KMS-11 (cell line): ENCODE results near the gene HSD17B2.

Source experiments
- H2AFZ ChIP-seq: fragments of 200-600 bp; sonication (generic); 2 replicates; pipeline ENCODE4 v1.6.1; 2016; ENCODE audit warnings: antibody characterized with exemption, mixed run types, low read depth
- H3K27ac ChIP-seq: fragments of 200-600 bp; sonication (generic); 2 replicates; pipeline ENCODE4 v1.6.1; 2016; ENCODE audit warnings: mild to moderate bottlenecking, mixed run types
- H3K27me3 ChIP-seq: fragments of 200-600 bp; sonication (generic); 2 replicates; pipeline ENCODE4 v1.6.1; 2017; ENCODE audit warnings: mild to moderate bottlenecking, low read depth, mixed run types, moderate library complexity; ENCODE audit not compliant: insufficient read depth
- H3K36me3 ChIP-seq: fragments of 200-600 bp; sonication (generic); 2 replicates; pipeline ENCODE4 v1.6.1; 2017; ENCODE audit warnings: mild to moderate bottlenecking, mixed run types; ENCODE audit not compliant: insufficient read depth
- H3K4me1 ChIP-seq: fragments of 200-600 bp; sonication (generic); 2 replicates; pipeline ENCODE4 v1.6.1; 2016; ENCODE audit warnings: mild to moderate bottlenecking, low read depth, mixed run types; ENCODE audit not compliant: poor library complexity, severe bottlenecking
- H3K4me2 ChIP-seq: fragments of 200-600 bp; sonication (generic); 2 replicates; pipeline ENCODE4 v1.7.0; 2016; ENCODE audit warnings: mild to moderate bottlenecking, mixed run types
- H3K4me3 ChIP-seq: fragments of 200-600 bp; sonication (generic); IDR thresholded peaks from 2 replicates; pipeline ENCODE4 v1.6.1; 2017; ENCODE audit warnings: low read depth, low read length, mixed read lengths; ENCODE audit not compliant: insufficient read depth
- H3K79me2 ChIP-seq: fragments of 200-600 bp; sonication (generic); 2 replicates; pipeline ENCODE4 v1.6.1; 2016; ENCODE audit warnings: low read depth, mixed run types; ENCODE audit not compliant: insufficient read depth
- H3K9ac ChIP-seq: fragments of 200-600 bp; sonication (generic); 2 replicates; pipeline ENCODE4 v1.6.1; 2016; ENCODE audit warnings: mild to moderate bottlenecking, mixed run types
- H4K20me1 ChIP-seq: fragments of 200-600 bp; sonication (generic); 2 replicates; pipeline ENCODE4 v1.6.1; 2016; ENCODE audit warnings: mild to moderate bottlenecking, mixed run types; ENCODE audit not compliant: insufficient read depth
- TF ChIP-seq, protein P1 (sequence below): fragments of 200-600 bp; sonication (generic); conservative IDR thresholded peaks from 2 replicates; pipeline ENCODE4 v1.6.1; 2017; ENCODE audit warnings: low read depth, mild to moderate bottlenecking, antibody characterized with exemption, low read length, moderate library complexity, mixed read lengths

HSD17B2 gene

GRCh38 chr16:82072313-82072712, 37.3 kb downstream of the HSD17B2 start:
- H3K79me2 ChIP-seq, result no peaks in the 10 kb centered on the region
- no peak overlapping the region for H3K27ac ChIP-seq
- TF ChIP-seq, protein P1, sequence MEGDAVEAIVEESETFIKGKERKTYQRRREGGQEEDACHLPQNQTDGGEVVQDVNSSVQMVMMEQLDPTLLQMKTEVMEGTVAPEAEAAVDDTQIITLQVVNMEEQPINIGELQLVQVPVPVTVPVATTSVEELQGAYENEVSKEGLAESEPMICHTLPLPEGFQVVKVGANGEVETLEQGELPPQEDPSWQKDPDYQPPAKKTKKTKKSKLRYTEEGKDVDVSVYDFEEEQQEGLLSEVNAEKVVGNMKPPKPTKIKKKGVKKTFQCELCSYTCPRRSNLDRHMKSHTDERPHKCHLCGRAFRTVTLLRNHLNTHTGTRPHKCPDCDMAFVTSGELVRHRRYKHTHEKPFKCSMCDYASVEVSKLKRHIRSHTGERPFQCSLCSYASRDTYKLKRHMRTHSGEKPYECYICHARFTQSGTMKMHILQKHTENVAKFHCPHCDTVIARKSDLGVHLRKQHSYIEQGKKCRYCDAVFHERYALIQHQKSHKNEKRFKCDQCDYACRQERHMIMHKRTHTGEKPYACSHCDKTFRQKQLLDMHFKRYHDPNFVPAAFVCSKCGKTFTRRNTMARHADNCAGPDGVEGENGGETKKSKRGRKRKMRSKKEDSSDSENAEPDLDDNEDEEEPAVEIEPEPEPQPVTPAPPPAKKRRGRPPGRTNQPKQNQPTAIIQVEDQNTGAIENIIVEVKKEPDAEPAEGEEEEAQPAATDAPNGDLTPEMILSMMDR, result no peak
- H3K4me2 ChIP-seq, result no peak overlapping the region
- H3K4me1 ChIP-seq, result no peaks in the 10 kb centered on the region
- no peaks in the 10 kb centered on the region for H3K36me3 ChIP-seq
- no peak overlapping the region for H2AFZ ChIP-seq
- H4K20me1 ChIP-seq, result no peaks in the 10 kb centered on the region
- H3K27me3 ChIP-seq, result no peaks in the 10 kb centered on the region
- no peak overlapping the region for H3K4me3 ChIP-seq
- no peak overlapping the region for H3K9ac ChIP-seq

DNA sequence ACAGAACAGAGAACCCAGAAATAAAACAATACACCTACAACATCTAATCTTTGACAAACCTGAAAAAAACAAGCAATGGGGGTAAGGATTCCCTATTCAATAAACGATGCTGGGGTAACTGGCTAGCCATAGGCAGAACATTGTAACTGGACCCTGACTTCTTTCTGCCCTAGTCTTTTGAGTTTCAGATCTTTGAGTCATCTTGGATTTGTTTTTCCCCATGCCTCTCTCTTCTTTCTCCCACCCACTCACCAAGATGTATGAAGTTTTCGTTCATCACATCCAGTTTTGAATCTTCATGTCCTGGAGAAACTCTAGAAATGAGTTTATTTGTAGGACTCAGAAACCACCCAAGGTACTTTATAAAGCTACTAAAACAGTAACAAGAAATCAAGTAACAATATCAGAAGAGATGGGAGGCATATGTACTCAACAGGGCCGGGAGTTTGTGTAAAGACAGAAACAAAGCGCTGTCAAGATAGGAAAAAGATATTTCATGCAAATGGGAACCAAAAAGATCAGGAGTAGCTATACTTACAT, 39.0 kb downstream of the HSD17B2 start:
- TF ChIP-seq, protein P1, result no peak
- H3K9ac ChIP-seq, result no peak overlapping the region

GRCh38 chr16:82078125-82078524, 43.1 kb downstream of the HSD17B2 start:
- Histone ChIP-seq H3K4me1 (no peaks in the 10 kb centered on the region), H3K79me2 (no peaks in the 10 kb centered on the region), H3K4me3 (no peak overlapping the region), H4K20me1 (no peaks in the 10 kb centered on the region), H3K27ac (no peak overlapping the region), H3K27me3 (no peaks in the 10 kb centered on the region), H3K9ac (no peak overlapping the region), H2AFZ (no peak overlapping the region), H3K4me2 (no peak overlapping the region), H3K36me3 (no peaks in the 10 kb centered on the region)
- TF ChIP-seq, protein P1, result no peak

More for the DNA sequence above, 39.0 kb downstream of the HSD17B2 start:
- no peak overlapping the region for H3K4me3 ChIP-seq
- no peak overlapping the region for H3K27ac ChIP-seq
- no peaks in the 10 kb centered on the region for H3K36me3 ChIP-seq
- no peaks in the 10 kb centered on the region for H3K4me1 ChIP-seq
- H4K20me1 ChIP-seq, result no peaks in the 10 kb centered on the region
- H3K4me2 ChIP-seq, result no peak overlapping the region
- H2AFZ ChIP-seq, result no peak overlapping the region
- no peaks in the 10 kb centered on the region for H3K27me3 ChIP-seq
- H3K79me2 ChIP-seq, result no peaks in the 10 kb centered on the region

DNA sequence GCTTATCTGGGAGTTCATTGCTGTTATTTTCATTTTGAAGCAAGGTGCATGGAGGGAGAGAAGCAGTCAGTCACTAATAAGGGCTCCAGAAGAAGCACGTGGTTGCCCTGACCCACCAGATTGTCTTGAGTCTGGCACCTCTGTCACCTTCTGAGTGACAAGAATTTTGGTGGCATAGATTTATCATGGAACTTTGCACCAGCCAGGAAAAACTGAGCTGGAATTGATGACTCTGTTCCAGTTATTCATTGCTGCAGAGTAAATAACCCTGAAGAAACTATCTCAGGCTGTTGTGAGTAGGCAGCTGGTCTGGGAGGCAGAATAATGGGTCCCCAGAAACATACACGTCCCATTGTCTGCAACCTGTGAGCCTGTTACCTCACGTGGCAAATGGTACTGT, 44.8 kb downstream of the HSD17B2 start:
- H3K27me3 ChIP-seq, result no peaks in the 10 kb centered on the region
- TF ChIP-seq, protein P1, result no peak
- no peaks in the 10 kb centered on the region for H4K20me1 ChIP-seq
- no peak overlapping the region for H2AFZ ChIP-seq
- H3K4me1 ChIP-seq, result no peaks in the 10 kb centered on the region
- no peaks in the 10 kb centered on the region for H3K79me2 ChIP-seq
- no peak overlapping the region for H3K27ac ChIP-seq
- no peak overlapping the region for H3K4me2 ChIP-seq
- no peak overlapping the region for H3K9ac ChIP-seq
- H3K36me3 ChIP-seq, result no peaks in the 10 kb centered on the region
- H3K4me3 ChIP-seq, result no peak overlapping the region
